ENCODE data around the gene COQ8A.

Gene COQ8A

GRCh38 chr1:227033880-227034279 is 93.8 kb downstream of the COQ8A start:
- DNase-seq, result no peak

GRCh38 chr1:227035316-227035715 is 95.2 kb downstream of the COQ8A start:
- no peak for DNase-seq

GRCh38 chr1:227037121-227037520 is 97.0 kb downstream of the COQ8A start:
- DNase-seq, result no peak
